Fibroblast of lung (primary cell): Measurements from ENCODE around the gene ZDHHC14. TPM values are rescaled to one million over a fixed set of nuclear protein-coding genes. Genes with fewer than 3 reads are reported as not detected.

ENCODE experiments used
- DNase-seq, 2 donors: peaks; one replicate each; pipeline versions ENCODE4 v3.0.0 to v3.0.0-alpha.2; 2010; ENCODE audit warnings: low read depth in 2 of 2
- H2AFZ ChIP-seq: 2 replicates; pipeline ENCODE4 v1.5.1; 2012; ENCODE audit warnings: low read length, control low read depth, inconsistent platforms
- H3K27ac ChIP-seq: 2 replicates; pipeline ENCODE4 v1.5.1; 2011; ENCODE audit warnings: low read length, control low read depth; ENCODE audit not compliant: insufficient read depth
- H3K27me3 ChIP-seq: 2 replicates; pipeline ENCODE4 v1.5.1; 2011; ENCODE audit warnings: mild to moderate bottlenecking, low read length; ENCODE audit not compliant: control insufficient read depth, insufficient read depth
- H3K36me3 ChIP-seq: 2 replicates; pipeline ENCODE4 v1.5.1; 2011; ENCODE audit warnings: low read length; ENCODE audit not compliant: control insufficient read depth, insufficient read depth
- H3K4me1 ChIP-seq: 2 replicates; pipeline ENCODE4 v1.5.1; 2011; ENCODE audit warnings: low read length; ENCODE audit not compliant: control insufficient read depth, insufficient read depth; ENCODE audit errors: extremely low read depth
- H3K4me2 ChIP-seq: 2 replicates; pipeline ENCODE4 v1.5.1; 2011; ENCODE audit warnings: low read length, control low read depth; ENCODE audit not compliant: insufficient read depth; ENCODE audit errors: extremely low read depth
- H3K4me3 ChIP-seq, 4 experiments: fragments of 200-600 bp in 1 of 4; sonication (generic) in 1 of 4; replicated peaks in 1 of 4; 2 replicates each; pipeline ENCODE4 v1.5.1; 2011 to 2016; ENCODE audit warnings: low read length in 4 of 4, low read depth in 3 of 4, mild to moderate bottlenecking in 3 of 4, control low read depth in 2 of 4, inconsistent platforms in 1 of 4, mixed read lengths in 1 of 4; ENCODE audit not compliant: insufficient read depth in 1 of 4; ENCODE audit errors: control extremely low read depth in 1 of 4
- H3K79me2 ChIP-seq: 2 replicates; pipeline ENCODE4 v1.5.1; 2012; ENCODE audit warnings: mild to moderate bottlenecking, low read length, inconsistent platforms; ENCODE audit not compliant: control insufficient read depth, insufficient read depth
- H3K9ac ChIP-seq: 2 replicates; pipeline ENCODE4 v1.5.1; 2011; ENCODE audit warnings: mild to moderate bottlenecking, low read length, control low read depth; ENCODE audit not compliant: insufficient read depth
- H3K9me3 ChIP-seq: 2 replicates; pipeline ENCODE4 v1.5.1; 2012; ENCODE audit warnings: low read depth, low read length; ENCODE audit not compliant: control insufficient read depth, insufficient read depth
- H4K20me1 ChIP-seq: 2 replicates; pipeline ENCODE4 v1.5.1; 2011; ENCODE audit warnings: low read length; ENCODE audit not compliant: control insufficient read depth, insufficient read depth; ENCODE audit errors: extremely low read depth
- CTCF ChIP-seq, 2 donors: IDR thresholded peaks in 1 of 2; conservative IDR thresholded peaks in 1 of 2; 1 replicate in 1 of 2; 2 replicates in 1 of 2; pipeline ENCODE4 v1.5.1; 2011 to 2012; ENCODE audit warnings: low read length in 2 of 2, control low read depth in 1 of 2, inconsistent platforms in 1 of 2, low read depth in 1 of 2, mild to moderate bottlenecking in 1 of 2
- EZH2 ChIP-seq: IDR thresholded peaks from 2 replicates; pipeline ENCODE4 v1.5.1; 2012; ENCODE audit warnings: low read length, control low read depth, mild to moderate bottlenecking; ENCODE audit errors: missing control alignments
- polyA plus RNA-seq, 2 donors: library from polyadenylated mRNA; depleted of rRNA in 1 of 2; stranded (reverse) in 1 of 2; unstranded in 1 of 2; fragments of >200 nt; gene quantifications; 2 replicates each; pipeline ENCODE4 v1.2.1, GENCODE V29; 2011 to 2012; ENCODE audit warnings: missing spikeins in 1 of 2
- total RNA-seq: library from RNA; depleted of rRNA; stranded (reverse); fragments of >200 nt; gene quantifications from 2 replicates; pipeline ENCODE4 v1.2.1, GENCODE V29; 2014

ZDHHC14 gene
- total and polyA plus RNA-seq, 2 donors (not counting 1 experiment from before 2014, with no cell fraction given), result 1.7 to 3.5 TPM

DNA sequence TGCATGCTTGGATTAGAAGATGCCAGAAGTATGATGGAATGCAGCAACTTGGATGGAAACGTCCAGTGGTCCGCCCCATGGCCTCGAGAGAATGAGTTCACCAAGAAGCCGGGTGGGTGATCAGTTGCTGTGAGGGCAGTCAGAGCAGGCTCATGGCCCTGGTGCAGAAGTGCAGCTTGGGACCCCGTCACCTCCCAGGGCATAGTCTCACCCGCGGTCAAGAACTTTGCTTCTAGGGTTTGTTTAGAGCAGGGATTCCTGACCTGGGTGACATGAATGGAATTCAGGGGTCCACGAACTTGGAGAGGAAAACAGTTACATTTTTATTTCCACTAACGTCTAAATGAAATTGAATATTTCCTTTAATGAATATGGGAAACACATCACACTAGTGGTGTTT, 225.5 kb downstream of the ZDHHC14 start:
- H3K4me3 ChIP-seq, result no peak overlapping the region
- no peak for DNase-seq
- no peaks in the 10 kb centered on the region for H3K9me3 ChIP-seq
- no peak overlapping the region for H3K4me2 ChIP-seq
- H4K20me1 ChIP-seq, result no peaks in the 10 kb centered on the region
- no peaks in the 10 kb centered on the region for H3K36me3 ChIP-seq
- H3K79me2 ChIP-seq, result no peaks in the 10 kb centered on the region
- TF ChIP-seq CTCF (conservative IDR thresholded peaks at IDR 0.05 in 1 of 2, IDR thresholded peaks at IDR 0.05 in 1 of 2; ENCODE audit: low read depth in 1 of 2, low read length in 2 of 2) (no peak), EZH2 (no peak)
- no peaks in the 10 kb centered on the region for H3K27me3 ChIP-seq
- H3K4me1 ChIP-seq, result no peaks in the 10 kb centered on the region
- H3K27ac ChIP-seq, result no peak overlapping the region
- H3K9ac ChIP-seq, result no peak overlapping the region
- no peak overlapping the region for H2AFZ ChIP-seq

DNA sequence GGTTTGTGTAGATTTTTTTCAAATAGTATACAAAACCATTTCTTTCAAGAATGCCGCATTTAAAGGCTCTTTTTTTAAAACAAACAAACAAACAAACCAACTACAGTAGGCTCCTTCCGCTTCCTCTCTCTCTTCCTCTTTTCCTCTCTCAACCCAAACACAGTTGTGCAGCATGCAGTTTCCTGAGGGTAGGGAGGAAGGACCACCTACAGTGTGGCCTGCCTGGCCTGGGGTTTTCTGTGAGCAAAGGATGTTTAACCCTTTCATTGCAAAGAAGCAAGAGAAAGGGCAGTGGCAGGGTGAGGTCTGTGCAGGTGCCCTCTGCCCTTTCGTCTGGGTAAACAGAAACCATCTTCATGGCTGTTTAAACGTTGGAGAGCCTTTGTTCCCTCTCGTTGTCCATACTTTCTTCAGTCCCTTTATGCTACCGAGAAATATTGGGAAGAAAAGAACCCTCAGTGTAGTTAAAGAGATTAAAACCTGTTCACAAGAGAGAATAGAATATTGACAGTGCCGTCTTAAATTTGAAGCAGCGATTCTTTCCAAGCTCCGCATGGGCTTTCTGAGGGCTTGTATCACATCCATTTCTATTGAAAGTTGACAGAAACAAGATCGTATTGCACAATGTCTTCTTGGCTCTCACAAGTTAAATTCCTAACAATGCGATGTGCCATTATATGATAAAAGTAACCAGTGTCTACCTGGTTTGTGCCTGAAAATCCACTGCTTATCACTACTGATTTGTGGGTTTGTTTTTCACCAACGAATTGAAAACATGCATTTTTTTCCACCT, 226.5 kb downstream of the ZDHHC14 start:
- no peaks in the 10 kb centered on the region for H3K9me3 ChIP-seq
- no peak overlapping the region for H3K4me2 ChIP-seq
- H3K27ac ChIP-seq, result no peak overlapping the region
- no peak overlapping the region for H2AFZ ChIP-seq
- peaks cover 6% of the 10 kb centered on the region for H3K4me1 ChIP-seq
- no peak overlapping the region for H3K4me3 ChIP-seq
- H3K36me3 ChIP-seq, result no peaks in the 10 kb centered on the region
- TF ChIP-seq CTCF (conservative IDR thresholded peaks at IDR 0.05 in 1 of 2, IDR thresholded peaks at IDR 0.05 in 1 of 2; ENCODE audit: low read depth in 1 of 2, low read length in 2 of 2), result no peak
- TF ChIP-seq EZH2, result no peak
- no peak overlapping the region for H3K9ac ChIP-seq
- no peaks in the 10 kb centered on the region for H4K20me1 ChIP-seq
- no peaks in the 10 kb centered on the region for H3K79me2 ChIP-seq
- DNase-seq, result no peak
- H3K27me3 ChIP-seq, result no peaks in the 10 kb centered on the region

GRCh38 chr6:157608221-157609075, 227.5 kb downstream of the ZDHHC14 start:
- no peaks in the 10 kb centered on the region for H3K27me3 ChIP-seq
- peaks cover 11% of the 10 kb centered on the region for H3K4me1 ChIP-seq
- no peaks in the 10 kb centered on the region for H3K9me3 ChIP-seq
- DNase-seq, result no peak
- no peak overlapping the region for H3K9ac ChIP-seq
- H3K36me3 ChIP-seq, result no peaks in the 10 kb centered on the region
- H3K4me2 ChIP-seq, result no peak overlapping the region
- TF ChIP-seq CTCF (conservative IDR thresholded peaks at IDR 0.05 in 1 of 2, IDR thresholded peaks at IDR 0.05 in 1 of 2; ENCODE audit: low read depth in 1 of 2, low read length in 2 of 2), result no peak
- TF ChIP-seq EZH2, result no peak
- no peak overlapping the region for H3K27ac ChIP-seq
- no peak overlapping the region for H3K4me3 ChIP-seq
- no peaks in the 10 kb centered on the region for H4K20me1 ChIP-seq
- no peak overlapping the region for H2AFZ ChIP-seq
- H3K79me2 ChIP-seq, result no peaks in the 10 kb centered on the region
